NCI-H2029 (cell line): ENCODE results near the gene FOXK1.

Source experiments
- DNase-seq: peaks from one replicate; lab custom pipeline; 2025; lab: John Stamatoyannopoulos, UW

FOXK1 gene

DNA sequence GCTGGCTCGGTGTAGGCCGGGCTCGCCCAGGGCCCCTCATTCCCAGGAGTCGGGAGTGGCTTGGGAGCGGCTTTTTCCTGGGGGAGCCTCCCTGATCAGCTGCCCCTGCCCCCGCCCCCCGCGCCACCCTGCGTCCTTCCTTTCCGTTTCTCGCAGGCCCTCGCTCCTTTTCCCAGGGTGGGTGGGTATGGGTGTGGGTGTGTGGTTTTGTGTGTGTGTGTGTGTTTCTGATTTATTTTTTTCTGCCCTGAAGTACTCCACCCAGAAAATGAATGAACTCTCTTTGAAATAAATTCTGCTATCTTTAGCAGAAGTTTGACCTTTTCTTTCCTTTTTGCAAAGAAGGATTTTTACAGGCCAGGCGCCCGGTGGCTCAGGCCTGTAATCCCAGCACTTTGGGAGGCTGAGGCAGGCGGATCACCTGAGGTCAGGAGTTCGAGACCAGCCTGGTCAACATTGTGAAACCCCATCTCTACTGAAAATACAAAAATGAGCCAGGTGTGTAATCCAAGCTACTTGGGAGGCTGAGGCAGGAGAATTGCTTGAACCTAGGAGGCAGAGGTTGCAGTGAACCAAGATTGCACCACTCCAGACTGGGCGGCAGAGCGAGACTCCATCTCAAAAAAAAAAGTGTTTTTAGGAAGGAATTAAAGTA is 63.3 kb downstream of the FOXK1 start:
- no peak for DNase-seq

DNA sequence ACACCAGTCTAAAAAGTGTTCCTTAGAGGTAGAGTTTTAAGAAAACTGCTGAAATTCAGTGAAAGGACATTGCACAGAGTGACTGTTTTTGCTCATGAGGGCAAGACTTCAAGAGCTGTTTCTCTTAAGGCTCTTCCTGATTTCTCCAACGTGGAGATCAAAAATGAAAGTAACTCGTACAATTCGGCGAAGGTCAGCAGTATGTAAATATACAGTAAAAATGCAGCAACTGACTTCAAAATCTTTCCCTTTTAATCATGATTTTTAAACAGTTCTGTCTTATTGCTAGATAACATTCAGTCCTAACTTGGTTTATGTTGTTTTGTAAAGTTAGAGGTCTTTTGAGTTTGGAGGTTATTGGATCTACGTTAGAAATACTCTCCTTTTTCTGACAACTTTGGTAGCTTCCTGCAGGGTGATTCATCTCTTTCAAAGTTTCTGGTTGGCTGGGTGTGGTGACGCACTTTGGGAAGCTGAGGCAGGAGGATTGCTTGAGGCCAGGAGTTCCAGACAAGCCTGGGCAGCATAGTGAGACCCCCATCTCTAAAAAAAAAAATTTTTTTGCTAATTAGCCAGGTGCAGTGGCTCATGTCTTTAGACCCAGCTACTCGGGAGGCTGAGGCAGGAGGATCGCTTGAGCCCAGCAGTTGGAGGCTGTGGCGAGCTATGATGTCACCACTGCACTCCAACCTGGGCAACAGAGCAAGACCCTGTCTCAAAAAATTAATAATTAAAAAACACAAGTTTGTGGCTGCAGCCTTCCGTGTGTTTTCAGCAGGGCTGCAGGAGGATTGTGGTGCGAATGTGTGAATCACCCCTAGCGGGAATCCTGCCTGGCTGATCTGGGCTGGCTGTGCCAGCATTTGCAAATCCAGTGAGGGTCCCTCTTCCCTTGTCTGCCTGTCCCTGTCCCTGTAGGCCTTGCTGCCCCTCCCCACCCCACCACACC is 64.2 kb downstream of the FOXK1 start:
- DNase-seq: peak; percentile 9

- DNase-seq: no peak
Observed at GRCh38 chr7:4747013-4747412, 64.9 kb downstream of the FOXK1 start.

DNA sequence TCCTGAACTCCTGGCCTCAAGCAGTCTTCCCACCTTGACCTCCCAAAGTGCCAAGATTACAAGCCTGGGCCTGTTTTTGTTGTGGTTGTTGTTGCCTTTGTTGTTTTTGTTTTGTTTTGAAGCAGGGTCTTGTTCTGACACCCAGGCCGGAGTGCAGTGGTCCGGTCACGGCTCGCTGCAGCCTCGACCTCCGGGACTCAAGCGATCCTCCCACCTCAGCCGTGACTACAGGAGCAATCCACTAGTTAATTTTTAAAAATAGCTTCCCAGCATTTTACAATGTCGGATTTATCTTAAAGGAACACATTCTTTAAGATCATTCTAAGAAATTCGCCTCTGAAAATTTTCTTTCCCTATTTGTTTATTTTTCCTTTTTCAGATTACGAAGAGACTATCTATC is 65.7 kb downstream of the FOXK1 start:
- DNase-seq: no peak

GRCh38 chr7:4748231-4748681 is 66.2 kb downstream of the FOXK1 start:
- no peak for DNase-seq

- DNase-seq: no peak
Observed at GRCh38 chr7:4749363-4749762, 67.3 kb downstream of the FOXK1 start.

GRCh38 chr7:4749798-4750197 is 67.7 kb downstream of the FOXK1 start:
- DNase-seq: no peak

GRCh38 chr7:4751398-4751947 is 69.4 kb downstream of the FOXK1 start:
- no peak for DNase-seq

- DNase-seq: peak; percentile 60
Observed at GRCh38 chr7:4753598-4754432, 71.7 kb downstream of the FOXK1 start.

GRCh38 chr7:4754433-4755010 is 72.4 kb downstream of the FOXK1 start:
- no peak for DNase-seq

GRCh38 chr7:4755045-4755444 is 73.0 kb downstream of the FOXK1 start:
- DNase-seq: no peak

GRCh38 chr7:4758111-4758510 is 76.0 kb downstream of the FOXK1 start:
- no peak for DNase-seq

GRCh38 chr7:4758791-4759190 is 76.7 kb downstream of the FOXK1 start:
- DNase-seq: no peak

DNA sequence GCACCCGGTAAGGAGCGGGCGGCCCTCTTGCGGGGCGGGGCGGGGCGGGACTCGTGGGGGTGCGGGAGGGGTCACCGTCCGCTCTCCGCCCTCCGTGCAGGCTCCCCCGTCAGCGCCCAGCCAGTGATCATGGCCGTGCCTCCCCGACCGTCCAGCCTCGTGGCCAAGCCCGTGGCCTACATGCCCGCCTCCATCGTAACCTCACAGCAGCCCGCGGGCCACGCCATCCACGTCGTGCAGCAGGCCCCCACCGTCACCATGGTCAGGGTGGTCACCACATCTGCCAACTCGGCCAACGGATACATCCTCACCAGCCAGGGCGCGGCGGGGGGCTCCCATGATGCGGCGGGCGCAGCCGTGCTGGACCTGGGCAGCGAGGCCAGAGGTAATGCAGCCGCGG is 77.1 kb downstream of the FOXK1 start:
- DNase-seq: no peak

DNA sequence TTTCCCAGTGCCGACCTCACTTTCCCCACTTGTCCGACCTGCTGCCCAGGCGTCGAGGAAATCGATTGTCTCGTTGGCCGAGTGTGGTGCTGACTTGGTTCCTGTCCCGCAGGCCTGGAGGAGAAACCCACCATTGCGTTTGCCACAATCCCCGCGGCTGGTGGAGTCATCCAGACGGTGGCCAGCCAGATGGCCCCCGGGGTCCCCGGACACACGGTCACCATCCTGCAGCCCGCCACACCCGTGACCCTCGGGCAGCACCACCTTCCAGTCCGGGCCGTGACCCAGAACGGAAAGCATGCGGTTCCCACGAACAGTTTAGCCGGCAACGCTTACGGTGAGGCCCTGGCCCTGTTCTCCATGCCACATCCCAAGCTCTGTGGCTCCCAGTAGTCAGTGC is 78.9 kb downstream of the FOXK1 start:
- DNase-seq: no peak

DNA sequence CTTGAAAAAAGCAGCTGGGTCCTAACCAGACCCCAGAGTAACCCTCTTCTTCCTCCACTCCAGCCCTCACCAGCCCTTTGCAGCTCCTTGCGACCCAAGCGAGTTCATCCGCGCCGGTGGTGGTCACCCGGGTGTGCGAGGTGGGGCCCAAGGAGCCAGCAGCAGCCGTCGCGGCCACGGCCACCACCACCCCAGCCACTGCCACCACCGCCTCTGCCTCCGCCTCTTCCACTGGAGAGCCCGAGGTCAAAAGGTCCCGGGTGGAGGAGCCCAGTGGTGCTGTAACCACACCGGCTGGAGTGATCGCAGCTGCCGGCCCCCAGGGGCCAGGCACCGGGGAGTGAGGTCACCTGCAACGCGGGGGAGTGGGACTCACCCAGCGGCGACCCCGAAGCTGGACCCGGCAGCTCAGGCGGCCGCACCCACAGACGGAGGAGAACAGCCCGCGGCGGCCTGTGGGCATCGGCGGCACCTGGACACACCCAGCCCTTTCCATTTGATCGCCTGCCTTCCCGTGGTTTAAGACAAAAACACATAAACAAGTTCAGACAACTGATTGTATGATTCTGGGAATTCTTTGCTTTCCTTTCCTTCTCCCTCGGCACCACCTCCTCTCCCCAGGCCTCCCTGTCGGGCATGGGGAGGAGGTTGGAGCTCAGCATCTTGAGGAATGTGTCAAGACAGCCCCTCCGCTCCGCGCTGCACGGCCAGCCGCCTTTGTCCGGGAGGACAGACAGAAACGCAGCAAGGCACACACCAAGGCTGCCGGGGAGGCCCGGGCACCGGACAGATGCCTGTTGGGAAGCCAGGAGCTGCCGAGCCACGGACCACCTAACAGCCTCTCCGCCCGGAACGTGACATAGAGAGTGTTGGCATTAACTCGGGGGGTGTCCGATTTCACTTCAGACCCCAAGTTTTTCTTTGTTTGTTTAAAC is 80.3 kb downstream of the FOXK1 start:
- DNase-seq: no peak

GRCh38 chr7:4763091-4763793 is 81.1 kb downstream of the FOXK1 start:
- no peak for DNase-seq

DNA sequence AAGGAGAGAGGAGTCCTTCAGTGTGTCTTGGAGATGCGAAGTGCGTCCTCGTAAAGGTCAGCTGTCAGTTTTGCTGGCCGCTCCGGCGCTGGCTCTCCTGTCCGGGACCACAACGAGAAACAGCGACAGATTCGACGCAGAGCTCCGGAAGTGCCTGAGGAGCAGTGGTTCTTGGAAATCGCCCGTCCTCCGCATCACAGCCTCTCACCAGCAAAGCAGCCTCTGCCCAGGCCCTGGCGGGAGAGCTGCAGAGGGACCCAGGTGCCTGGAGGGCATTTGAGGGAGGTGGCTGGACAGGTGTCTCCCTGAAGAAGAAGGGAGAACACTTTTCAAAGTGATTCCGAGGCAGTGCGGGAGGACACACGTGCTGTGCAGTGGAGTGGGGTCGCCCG is 81.7 kb downstream of the FOXK1 start:
- no peak for DNase-seq

DNA sequence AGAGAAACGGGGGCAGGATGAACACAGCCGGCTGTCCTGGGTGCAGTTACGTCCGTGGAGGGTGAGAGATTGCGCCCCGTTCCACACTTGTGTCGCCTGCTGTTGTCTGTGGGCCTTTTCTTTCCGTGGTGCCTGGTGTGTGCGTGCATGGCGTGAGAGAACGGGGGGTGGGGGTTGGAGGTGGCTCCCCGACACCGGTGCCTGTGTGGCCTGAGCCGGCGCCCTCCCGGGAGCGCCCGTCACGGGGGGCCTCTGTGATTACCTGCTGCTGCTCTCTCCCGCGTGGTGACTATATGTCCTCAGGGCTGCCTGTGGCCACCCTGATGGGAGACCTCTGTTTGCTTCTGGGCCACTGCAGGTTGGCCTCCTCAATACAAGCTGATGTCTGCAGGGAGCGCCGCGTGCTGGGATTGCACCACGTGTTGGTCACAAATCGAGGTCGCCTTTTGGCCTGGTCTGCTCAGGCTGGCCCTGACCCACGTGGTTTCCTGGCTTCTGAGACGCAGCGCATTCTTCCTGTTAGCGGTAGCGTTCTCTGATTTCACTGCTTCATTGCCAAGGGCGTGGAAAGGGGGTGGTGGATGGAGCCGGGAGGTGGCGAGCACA is 82.4 kb downstream of the FOXK1 start:
- DNase-seq: no peak
